HG02885 (cell line): ENCODE results near the gene WRAP73.

ENCODE experiments used
- ATAC-seq: cut with Tn5 transposase; IDR thresholded peaks from one replicate; pipeline ENCODE4 v1.9.1; 2021; ENCODE audit warnings: mild to moderate bottlenecking; ENCODE audit not compliant: unreplicated experiment, poor library complexity

WRAP73 gene

DNA sequence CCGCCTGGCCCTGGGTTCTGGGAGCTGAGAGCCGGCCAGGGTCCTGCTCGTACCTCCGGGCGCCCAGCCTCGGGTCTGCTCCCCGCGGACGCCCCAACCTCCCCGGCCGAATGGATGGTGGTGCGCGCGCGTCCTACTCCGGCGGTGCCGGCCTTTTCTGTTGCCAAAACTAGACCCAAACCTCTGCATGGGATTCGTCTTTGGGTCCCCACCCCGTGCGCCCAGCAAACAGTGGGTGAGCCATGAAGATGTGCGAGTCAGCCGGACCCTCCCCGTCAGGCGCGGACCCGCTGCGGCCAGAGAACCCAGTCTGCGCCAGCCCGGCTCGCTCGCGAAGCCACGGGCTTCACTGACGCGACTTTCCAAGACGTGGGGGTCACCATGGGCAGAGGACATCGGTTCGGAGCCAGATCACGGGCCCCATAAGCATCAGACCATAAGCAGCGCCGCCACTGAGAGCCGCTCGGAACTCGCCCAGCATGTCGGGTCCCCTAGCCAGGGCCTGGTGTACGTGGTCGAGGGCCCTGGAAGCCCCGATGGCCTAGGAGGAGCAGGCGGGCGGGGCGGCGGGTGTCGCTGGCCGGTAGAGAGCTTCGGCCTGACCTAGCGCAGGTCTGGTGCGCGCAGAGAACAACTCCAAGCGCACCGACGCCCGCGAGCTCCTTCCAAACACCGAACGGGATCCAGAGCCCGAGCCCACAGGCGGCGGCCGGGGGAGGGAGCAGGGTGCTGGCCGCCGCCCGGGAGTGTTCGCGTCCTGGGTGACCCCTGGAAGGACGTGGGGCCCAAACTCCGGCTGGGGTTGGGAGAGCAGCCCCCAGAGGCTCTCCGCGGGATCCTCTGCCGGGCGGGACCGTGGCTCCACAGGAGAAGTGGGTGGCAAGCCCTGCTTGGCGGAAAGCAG is 1.4 kb upstream of the WRAP73 start:
- no peak for ATAC-seq

DNA sequence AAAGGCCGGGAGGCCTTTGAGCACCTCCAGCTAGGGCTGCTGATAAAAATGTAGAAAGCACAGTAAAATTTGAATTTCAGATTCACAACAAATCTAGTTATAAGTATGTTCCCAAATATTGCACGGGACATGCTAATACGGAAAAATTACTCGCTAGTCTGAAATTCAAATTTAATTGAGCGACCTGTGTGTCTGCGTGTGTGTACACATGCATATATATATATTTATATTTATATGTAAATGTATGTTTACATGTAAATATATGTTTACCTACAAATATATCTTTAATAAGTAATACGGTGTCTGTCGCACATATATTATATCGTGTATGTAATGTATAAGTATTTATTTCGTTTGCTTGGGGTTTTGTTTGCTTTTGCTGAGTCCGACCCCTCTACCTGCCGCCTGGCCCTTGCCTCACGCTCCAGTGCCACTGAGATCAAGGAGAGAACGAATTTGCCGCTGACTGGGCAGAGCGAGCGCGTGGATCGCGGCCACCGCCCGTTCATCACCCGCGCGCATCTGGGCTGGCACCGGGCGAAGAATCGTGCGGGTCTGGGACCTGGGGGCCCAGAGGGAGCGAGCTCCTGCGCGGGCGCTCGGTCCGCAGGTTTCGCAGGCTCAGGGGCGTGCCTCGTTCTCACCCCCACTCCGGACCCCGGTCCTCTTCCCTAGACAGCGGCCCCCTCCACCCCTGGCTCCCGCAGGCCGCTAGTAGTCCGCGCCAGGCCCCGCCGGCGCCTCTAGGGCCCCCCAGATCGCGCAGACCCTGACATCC is 534 bp upstream of the WRAP73 start:
- no peak for ATAC-seq

DNA sequence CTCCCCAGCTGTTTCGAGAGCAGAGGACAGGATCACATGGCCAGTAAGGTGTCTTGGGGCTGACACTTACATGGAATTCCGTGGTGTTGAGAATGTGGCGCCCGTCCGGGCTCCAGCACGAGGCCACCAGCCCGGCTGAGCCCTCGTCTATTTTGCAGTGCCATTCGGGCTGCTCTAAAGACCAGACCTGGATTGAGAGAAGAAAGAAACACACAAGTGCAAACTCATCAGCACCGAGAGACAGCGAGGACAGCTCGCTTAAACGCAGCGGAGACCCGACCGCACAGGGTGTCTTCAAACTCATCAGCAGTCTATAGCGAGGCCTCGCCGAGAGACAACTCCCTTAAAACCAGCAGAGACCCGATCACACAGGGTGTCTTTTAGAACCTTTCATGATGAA is 3.3 kb downstream of the WRAP73 start:
- no peak for ATAC-seq

DNA sequence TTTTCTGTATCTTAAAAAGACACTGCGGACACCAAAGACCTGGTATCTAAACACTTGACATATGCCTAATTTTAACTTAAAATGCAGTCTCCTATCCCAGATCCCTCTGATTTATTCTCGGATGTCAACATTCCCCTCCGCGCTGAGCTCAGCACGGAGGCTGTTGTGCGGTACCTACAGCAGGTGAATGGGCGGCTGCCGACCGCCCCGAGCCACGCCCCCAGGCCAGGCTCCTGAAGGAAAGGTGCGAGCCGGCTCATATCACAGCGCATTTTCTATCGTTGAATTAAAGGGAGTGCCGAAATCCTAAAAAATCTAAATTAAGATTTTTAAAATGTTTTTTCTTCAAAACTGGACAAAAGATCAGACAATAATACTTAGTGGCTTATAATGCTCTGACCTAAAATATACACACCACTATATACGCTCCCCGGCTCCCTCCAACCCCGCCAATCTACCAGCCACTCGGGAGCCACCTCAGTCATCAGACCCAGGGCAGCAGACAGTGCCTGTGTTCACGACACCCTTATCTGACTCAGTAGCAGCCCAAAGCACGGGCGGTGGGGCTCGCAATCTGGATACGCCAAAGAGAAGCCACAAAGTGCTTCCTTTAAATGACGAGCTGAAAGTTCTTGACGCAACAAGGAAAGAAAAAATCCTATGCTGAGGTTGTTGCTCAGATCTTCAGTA is 4.1 kb downstream of the WRAP73 start:
- ATAC-seq, result no peak

DNA sequence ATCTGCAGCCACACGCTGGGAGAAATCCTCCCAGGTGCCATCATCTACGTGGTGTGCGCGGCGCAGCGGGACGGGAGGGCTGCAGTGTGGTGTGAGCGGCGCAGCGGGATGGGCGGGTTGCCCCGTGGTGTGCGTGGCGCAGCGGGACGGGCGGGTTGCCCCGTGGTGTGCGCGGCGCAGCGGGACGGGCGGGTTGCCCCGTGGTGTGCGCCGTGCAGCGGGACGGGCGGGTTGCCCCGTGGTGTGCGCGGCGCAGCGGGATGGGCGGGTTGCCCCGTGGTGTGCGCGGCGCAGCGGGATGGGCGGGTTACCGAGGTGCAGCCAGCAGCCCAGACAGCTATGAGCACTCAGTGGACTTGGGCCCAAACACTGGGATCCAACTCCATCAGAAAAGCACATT is 4.7 kb downstream of the WRAP73 start:
- no peak for ATAC-seq

DNA sequence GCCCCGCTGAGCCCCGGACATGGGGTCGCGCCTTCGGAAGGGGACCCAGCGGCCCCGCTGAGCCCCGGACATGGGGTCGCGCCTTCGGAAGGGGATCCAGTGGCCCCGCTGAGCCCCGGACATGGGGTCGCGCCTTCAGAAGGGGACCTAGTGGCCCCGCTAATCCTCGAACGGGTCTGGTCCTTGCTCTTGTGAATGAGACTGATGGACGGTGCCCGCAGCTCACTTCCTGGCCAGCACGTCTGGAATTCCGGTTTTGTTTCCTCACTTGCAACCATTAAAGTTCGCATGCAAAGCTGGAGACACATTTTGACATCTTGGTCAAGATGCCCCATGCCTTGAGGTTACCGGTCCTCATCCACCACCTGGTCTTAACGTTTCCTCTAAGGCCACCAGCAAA is 5.6 kb downstream of the WRAP73 start:
- ATAC-seq, result no peak

DNA sequence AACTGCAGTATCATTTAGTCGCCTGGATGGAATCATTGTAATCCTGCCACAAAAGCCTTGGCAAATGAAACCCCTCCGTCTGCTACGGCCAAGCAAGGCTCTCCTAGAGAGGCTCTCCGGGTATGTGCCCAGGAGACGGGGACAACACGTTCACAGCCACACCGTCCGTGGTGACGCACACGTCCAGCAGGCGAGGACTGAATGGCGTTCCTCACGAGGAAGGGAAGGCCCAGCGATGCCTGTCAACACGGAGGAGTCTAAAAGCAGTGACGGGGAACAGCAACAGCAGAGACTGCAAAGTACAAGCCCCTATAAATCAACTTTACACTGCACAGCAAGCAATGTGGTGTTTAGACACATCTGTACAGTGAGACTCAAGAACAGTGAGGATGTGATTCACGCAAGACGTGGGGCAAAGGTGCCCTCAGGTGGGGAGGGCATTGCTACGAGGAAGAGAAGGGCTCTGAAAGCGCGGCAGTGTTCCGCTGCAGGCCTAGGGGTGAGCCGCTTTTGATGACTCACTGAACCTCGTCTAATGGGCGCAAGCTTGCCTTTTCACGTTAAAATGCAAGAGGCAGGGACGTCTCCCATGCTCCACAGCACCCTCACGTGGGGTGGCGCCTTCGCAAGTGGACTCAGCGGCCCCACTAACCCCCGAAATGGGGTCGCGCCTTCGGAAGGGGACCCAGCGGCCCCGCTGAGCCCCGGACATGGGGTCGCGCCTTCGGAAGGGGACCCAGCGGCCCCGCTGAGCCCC is 6.8 kb downstream of the WRAP73 start:
- no peak for ATAC-seq

DNA sequence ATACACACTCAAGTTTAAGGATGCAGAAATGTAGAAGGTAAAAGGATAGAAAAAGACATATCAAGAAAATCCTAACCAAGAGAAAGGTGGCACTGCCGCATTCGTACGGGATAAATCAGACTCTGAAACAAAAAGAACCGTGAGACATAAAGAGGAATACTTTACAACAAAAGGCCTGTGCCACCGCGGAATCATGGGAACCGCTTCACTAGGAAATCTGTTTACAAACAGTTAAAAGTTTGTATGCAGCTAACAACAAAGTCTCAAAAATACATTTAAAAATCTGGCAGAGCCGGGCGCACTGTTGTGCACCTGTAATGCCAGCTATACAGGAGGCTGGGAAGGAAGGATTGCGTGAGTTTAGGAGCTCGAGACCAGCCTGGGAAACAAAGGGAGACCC is 8.1 kb downstream of the WRAP73 start:
- no peak for ATAC-seq

DNA sequence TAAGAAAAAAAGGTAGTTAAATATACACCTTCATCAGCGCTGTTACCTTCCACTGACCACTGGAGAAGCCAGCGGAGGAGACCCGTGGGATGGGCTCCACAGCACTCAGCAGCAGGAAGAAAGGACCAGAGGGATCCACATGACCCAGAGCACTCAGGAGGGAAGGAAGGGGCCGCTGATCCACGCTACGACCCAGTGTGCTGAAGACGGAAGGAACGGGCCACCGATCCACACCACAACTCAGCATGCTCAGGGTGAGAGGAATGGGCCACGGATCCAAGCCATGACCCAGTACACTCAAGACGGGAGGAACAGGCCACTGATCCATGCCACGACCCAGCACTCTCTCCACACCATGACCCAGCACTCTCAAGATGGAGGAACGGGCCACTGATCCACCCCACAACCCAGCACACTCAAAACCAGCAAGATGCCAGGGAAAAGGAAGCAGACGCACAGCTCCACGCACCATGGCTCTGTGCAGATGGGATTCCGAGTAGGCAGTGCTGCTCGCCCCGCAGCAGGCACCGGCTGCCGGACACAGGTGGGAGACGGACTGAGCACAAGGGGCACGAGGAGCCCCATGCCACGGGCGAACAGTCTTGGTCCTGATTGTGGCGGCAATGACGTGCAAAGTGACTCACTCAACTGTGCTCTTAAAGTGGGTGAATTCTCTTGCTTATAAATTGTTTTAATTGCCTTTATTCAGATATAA is 8.7 kb downstream of the WRAP73 start:
- ATAC-seq, result no peak

DNA sequence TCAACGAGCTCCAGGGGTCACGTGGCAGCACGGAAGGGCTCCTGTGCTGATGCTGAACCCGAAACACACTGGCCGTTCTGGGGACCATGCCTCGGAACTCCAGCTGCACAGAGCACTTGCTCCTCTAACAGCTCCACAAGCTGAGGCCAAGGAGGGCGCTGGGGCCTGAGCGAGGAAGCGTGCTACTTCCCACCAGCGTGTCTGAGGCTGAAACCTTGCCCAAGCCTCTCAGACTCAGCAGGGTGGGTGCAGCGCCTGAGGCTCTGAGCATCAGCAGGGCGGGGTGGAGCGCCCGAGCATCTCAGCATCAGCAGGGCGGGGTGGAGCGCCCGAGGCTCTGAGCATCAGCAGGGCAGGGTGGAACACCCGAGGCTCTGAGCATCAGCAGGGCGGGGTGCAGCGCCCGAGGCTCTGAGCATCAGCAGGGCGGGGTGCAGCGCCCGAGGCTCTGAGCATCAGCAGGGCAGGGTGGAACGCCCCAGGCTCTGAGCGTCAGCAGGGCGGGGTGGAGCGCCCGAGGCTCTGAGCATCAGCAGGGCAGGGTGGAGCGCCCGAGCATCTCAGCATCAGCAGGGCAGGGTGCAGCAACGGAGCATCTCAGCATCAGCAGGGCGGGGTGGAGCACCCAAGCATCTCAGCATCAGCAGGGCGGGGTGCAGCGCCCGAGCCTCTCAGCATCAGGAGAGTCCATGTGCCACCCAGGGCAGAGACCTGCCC is 9.6 kb downstream of the WRAP73 start:
- no peak for ATAC-seq

DNA sequence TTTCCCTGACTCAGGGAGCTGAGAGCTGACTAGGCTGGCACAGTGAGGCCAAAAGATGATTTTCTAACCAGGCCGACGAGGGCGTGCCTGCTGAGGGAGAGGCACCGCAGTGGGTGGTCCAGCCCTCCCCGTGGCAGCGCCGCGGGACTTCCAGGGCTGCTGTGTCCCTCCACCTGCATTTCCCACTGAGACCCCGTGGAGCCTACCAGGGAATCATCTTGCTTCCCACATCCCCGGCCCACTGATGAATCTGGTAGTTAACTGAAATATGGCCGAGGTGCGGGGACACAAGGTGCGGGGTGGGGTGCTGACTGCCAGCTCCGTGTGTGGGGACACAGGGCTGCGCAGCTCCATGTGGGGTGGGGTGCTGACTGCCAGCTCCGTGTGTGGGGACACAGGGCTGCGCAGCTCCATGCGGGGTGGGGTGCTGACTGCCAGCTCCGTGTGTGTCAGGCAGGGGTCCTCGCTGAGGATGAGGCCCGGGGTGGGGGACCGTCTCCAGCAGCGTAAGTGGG is 10.4 kb downstream of the WRAP73 start:
- no peak for ATAC-seq

DNA sequence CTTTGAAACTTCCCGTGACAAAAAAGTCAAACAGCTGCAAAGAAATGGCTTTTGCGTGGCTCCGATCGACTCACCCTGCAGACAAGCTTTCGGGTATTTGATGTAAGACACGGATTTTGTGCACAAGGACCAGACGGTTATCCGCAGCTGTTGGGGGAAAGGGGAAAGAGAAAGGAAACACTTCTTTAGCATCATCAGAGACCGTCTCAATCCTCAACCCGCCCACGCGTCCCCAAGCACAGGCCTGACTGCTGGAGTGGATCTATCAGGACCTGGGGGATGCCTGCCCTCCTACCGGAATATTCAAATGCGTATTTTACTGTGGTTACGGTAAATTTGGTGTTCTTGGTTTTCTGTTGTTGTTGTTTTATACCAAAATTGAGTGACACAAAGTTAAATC is 11.2 kb downstream of the WRAP73 start:
- no peak for ATAC-seq

DNA sequence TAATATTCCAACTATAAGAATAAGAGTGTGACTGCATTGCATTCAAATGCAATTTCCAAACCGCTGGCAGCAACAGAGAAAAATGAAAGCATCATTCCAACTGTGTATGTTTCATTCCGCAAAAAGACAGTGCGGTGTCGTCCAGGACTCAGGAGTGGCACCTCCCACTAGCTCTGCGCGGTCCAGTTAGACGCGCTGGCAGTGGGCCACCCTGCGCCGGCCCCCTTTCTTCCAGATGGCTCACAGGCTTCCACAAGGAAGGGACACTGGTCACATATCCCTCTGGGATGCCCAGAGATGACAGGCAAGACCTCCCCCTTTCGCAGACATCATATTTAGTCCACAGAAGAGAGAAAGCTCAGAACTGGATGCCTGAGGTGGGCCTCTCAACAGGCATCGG is 11.9 kb downstream of the WRAP73 start:
- no peak for ATAC-seq

DNA sequence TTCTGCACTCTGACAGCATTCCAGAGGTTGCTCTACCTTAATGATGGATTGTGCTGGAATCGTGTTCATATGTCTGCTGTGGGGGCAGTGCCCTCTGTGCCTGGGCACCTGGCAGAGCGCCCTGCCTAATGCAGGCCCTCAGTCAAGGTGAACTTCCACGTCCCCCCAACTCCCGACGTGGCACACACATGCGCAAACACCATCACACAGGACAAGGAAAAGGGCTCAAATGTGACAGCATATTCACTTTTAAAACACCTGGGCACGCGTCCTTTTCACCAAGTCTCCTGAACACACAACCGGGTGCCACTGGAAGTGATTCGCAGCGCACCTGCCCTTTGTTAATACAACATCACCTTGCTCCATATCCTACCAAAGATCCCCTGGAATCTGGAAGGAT is 13.4 kb downstream of the WRAP73 start:
- no peak for ATAC-seq

DNA sequence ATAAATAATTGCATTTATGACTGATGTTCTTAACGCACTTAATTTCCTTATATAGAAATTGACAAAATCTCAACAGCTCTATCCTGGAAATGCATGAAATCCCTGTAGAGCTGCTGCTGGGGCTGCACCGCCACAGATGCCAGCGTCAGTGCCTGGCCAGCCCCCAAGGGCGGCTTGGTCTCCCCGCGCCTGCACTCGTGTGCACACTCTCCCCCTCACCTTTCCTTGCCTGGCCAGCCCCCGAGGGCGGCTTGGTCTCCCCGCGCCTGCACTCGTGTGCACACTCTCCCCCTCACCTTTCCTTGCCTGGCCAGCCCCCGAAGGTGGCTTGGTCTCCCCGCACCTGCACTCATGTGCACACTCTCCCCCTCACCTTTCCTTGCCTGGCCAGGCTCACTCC is 13.8 kb downstream of the WRAP73 start:
- ATAC-seq, result no peak

DNA sequence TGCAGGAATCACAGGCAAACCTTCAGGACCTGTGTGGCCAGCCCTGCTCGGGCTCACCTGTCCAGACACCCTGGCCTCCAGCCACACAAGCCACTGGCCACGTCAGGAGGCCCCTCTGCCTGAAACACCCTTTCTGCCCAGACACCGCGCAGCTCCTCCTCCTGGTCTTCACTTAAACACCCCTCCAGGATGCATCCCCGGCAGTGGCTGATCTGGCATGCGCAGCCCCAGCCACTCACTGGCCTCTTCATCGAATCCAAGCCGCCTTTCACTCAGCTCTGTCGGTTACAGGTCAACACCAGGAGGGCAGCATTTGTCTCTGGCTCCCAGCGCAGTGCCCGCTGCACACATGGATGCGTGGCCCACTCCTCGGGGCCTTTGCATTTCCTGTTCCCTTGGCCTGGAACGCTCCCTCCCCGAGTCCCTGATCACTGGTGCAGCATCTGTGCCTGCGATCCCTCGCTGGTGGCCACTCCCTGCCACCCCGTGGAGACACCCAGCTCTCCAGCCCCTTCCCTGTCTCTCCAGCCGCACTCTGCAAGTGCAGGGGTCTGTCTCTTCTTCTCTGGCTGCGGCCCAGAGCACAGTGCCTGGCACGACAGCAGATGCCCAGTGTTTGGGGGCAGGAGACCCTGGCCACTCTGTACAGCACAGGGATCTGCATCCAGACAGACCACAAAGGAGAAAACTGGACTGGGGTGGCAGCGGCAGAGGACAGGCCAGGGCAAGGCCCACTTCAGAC is 15.7 kb downstream of the WRAP73 start:
- ATAC-seq, result no peak

DNA sequence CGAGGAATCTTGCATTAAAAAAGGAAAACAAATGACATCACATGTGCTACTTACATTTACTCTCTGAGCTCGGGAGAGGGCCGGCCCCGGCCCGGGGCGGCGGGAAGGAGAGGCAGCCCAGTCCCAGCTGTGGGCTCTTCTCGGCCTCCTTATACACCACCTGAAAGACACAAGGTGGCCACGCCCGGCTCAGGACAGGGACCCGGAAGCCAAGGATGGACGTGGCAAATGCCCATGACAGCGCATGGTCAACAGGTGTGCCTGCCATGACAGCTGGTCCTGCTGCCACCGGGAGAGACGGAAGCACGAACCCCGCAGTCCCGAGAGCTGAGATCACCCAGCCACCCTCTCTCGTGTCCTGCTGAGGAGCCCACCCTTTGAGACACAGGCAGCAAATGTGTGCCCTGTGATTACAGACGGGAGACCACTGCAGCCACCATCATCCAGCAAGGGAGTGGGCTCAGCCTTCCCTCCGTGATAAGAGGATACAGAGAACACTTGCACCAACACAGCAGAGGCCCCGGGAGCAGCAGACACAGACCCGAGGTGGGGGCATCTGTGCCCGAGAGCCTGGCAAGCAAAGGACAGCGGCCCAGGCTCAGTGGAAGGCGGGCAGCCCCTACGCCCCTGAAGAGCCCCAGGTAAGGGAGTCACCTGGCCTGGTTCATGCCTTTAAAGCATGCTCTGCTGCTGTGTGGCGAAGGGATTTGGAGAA is 16.4 kb downstream of the WRAP73 start:
- no peak for ATAC-seq
